Measurements from ENCODE around the gene TENM4. TPM values are rescaled to one million over a fixed set of nuclear protein-coding genes. Genes with fewer than 3 reads are reported as not detected.

Gene TENM4
- total and polyA plus RNA-seq, 4 donors: 0.02 to 0.33 (median 0.14) TPM

DNA sequence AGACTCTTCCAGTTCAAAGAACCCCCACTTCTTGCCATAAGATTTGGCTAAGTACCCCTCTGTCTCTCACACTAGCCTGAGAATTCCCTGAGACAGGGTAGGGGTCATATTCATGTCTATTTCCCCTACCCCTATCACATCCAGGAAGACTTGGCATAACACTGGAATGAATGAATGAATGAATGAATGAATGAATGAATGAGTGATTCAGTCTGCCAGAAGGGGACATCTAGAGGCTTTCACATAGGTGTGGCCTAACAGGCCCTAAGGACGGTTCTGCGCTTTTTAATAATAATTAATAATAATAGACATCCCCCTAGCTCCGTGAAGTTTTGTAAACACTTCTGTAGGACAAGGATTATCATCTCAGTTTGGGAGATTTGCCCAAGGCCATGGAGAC is 415.7 kb downstream of the TENM4 start:
- Histone ChIP-seq H3K27me3 (ENCODE audit: control insufficient read depth in 4 of 4, insufficient read depth in 4 of 4, low read length in 3 of 4) (no peaks in the 10 kb centered on the region), H3K4me3 (ENCODE audit: low read depth in 1 of 3, low read length in 3 of 3) (no peak overlapping the region), H3K36me3 (ENCODE audit: control insufficient read depth in 4 of 4, insufficient read depth in 3 of 4, low read depth in 1 of 4, low read length in 3 of 4) (no peaks in the 10 kb centered on the region), H3K27ac (ENCODE audit: low read depth in 1 of 2, low read length in 2 of 2) (no peak overlapping the region), H3K9ac (ENCODE audit: low read depth in 1 of 2, low read length in 2 of 2) (no peak overlapping the region), H3K9me3 (ENCODE audit: control insufficient read depth in 4 of 4, low read length in 3 of 4) (no peaks in the 10 kb centered on the region), H3K4me1 (ENCODE audit: control insufficient read depth in 4 of 4, insufficient read depth in 4 of 4, low read length in 3 of 4) (no peaks in the 10 kb centered on the region)
- 91% methylated on average over 3 of the region's 3 CpGs for WGBS
- DNase-seq (ENCODE audit: low spot score): no peak
- TF ChIP-seq, protein P1, sequence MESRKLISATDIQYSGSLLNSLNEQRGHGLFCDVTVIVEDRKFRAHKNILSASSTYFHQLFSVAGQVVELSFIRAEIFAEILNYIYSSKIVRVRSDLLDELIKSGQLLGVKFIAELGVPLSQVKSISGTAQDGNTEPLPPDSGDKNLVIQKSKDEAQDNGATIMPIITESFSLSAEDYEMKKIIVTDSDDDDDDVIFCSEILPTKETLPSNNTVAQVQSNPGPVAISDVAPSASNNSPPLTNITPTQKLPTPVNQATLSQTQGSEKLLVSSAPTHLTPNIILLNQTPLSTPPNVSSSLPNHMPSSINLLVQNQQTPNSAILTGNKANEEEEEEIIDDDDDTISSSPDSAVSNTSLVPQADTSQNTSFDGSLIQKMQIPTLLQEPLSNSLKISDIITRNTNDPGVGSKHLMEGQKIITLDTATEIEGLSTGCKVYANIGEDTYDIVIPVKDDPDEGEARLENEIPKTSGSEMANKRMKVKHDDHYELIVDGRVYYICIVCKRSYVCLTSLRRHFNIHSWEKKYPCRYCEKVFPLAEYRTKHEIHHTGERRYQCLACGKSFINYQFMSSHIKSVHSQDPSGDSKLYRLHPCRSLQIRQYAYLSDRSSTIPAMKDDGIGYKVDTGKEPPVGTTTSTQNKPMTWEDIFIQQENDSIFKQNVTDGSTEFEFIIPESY (IDR thresholded peaks at IDR 0.05): no peak
- TF ChIP-seq NR2F2 (IDR thresholded peaks at IDR 0.05) (no peak), FOXA2 (IDR thresholded peaks at IDR 0.05) (no peak), TAF1 (conservative IDR thresholded peaks at IDR 0.05) (no peak), RAD21 (IDR thresholded peaks at IDR 0.05) (no peak), EGR1 (IDR thresholded peaks at IDR 0.05; ENCODE audit: low read depth in 2 of 2) (no peak), YY1 (IDR thresholded peaks at IDR 0.05) (no peak), GABPA (IDR thresholded peaks at IDR 0.05 in 1 of 2, conservative IDR thresholded peaks at IDR 0.05 in 1 of 2) (no peak), FOXA1 (IDR thresholded peaks at IDR 0.05) (no peak), HNF4G (IDR thresholded peaks at IDR 0.05) (no peak), HNF4A (conservative IDR thresholded peaks at IDR 0.05) (no peak), JUND (IDR thresholded peaks at IDR 0.05) (no peak), RXRA (IDR thresholded peaks at IDR 0.05) (no peak), SP1 (IDR thresholded peaks at IDR 0.05) (no peak)
- TF ChIP-seq, protein P2, sequence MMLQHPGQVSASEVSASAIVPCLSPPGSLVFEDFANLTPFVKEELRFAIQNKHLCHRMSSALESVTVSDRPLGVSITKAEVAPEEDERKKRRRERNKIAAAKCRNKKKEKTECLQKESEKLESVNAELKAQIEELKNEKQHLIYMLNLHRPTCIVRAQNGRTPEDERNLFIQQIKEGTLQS (IDR thresholded peaks at IDR 0.05): no peak
- TF ChIP-seq, protein P3, sequence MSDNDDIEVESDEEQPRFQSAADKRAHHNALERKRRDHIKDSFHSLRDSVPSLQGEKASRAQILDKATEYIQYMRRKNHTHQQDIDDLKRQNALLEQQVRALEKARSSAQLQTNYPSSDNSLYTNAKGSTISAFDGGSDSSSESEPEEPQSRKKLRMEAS (IDR thresholded peaks at IDR 0.05): no peak
- TF ChIP-seq, protein P4, sequence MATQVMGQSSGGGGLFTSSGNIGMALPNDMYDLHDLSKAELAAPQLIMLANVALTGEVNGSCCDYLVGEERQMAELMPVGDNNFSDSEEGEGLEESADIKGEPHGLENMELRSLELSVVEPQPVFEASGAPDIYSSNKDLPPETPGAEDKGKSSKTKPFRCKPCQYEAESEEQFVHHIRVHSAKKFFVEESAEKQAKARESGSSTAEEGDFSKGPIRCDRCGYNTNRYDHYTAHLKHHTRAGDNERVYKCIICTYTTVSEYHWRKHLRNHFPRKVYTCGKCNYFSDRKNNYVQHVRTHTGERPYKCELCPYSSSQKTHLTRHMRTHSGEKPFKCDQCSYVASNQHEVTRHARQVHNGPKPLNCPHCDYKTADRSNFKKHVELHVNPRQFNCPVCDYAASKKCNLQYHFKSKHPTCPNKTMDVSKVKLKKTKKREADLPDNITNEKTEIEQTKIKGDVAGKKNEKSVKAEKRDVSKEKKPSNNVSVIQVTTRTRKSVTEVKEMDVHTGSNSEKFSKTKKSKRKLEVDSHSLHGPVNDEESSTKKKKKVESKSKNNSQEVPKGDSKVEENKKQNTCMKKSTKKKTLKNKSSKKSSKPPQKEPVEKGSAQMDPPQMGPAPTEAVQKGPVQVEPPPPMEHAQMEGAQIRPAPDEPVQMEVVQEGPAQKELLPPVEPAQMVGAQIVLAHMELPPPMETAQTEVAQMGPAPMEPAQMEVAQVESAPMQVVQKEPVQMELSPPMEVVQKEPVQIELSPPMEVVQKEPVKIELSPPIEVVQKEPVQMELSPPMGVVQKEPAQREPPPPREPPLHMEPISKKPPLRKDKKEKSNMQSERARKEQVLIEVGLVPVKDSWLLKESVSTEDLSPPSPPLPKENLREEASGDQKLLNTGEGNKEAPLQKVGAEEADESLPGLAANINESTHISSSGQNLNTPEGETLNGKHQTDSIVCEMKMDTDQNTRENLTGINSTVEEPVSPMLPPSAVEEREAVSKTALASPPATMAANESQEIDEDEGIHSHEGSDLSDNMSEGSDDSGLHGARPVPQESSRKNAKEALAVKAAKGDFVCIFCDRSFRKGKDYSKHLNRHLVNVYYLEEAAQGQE (IDR thresholded peaks at IDR 0.05): no peak
- TF ChIP-seq, protein P5, sequence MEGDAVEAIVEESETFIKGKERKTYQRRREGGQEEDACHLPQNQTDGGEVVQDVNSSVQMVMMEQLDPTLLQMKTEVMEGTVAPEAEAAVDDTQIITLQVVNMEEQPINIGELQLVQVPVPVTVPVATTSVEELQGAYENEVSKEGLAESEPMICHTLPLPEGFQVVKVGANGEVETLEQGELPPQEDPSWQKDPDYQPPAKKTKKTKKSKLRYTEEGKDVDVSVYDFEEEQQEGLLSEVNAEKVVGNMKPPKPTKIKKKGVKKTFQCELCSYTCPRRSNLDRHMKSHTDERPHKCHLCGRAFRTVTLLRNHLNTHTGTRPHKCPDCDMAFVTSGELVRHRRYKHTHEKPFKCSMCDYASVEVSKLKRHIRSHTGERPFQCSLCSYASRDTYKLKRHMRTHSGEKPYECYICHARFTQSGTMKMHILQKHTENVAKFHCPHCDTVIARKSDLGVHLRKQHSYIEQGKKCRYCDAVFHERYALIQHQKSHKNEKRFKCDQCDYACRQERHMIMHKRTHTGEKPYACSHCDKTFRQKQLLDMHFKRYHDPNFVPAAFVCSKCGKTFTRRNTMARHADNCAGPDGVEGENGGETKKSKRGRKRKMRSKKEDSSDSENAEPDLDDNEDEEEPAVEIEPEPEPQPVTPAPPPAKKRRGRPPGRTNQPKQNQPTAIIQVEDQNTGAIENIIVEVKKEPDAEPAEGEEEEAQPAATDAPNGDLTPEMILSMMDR (IDR thresholded peaks at IDR 0.05; ENCODE audit: low read depth, low read length, missing input control): no peak
